NCI-H2227 treated with DMSO at 0.1 percent for 48 hours (cell line): ENCODE measurements around the gene PC.
"Not testable (repeated sequence)": the region's sequence is repeated elsewhere in the genome, so short reads cannot be mapped to it uniquely, and the experiment has no call there.

Source experiments
- DNase-seq: peaks from one replicate; lab custom pipeline; 2025; lab: John Stamatoyannopoulos, UW

The PC gene

DNA sequence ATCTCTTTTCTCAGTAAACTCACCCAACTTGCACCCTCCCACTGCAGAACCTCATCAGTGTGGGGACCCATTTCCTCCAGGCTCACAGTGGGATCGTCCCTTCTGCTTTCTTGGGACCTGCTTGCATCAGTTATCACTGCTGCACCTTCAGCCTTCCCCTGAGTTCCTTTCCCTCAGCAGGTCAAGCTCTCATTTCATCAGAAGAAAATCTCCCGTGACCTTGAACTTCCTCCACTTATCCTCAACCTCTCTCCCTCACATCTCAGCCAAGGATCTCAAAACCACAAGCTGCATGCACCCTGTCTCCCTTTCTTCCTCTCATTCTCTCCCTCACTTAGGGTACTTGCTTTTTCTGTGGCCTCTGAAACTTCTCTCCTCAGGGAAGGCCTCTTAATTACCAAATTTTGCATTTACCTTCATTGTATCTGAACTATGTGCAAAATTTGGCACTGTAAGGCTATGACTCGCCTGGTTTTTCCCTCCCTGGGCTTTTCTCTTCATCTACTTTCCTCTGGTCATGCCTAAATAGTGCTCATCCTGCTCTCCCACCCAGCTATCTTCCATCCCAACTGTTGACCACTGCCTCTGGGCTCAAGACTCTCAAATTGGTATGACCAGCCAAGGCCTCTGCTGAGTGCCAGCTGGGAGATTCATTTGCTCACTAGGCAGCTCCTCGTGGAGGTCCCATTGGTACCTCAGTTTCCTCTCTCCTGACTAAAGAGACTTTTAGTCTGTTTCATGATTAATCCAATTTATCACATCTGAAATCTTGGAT is 117.7 kb downstream of the PC start:
- DNase-seq = no peak

DNA sequence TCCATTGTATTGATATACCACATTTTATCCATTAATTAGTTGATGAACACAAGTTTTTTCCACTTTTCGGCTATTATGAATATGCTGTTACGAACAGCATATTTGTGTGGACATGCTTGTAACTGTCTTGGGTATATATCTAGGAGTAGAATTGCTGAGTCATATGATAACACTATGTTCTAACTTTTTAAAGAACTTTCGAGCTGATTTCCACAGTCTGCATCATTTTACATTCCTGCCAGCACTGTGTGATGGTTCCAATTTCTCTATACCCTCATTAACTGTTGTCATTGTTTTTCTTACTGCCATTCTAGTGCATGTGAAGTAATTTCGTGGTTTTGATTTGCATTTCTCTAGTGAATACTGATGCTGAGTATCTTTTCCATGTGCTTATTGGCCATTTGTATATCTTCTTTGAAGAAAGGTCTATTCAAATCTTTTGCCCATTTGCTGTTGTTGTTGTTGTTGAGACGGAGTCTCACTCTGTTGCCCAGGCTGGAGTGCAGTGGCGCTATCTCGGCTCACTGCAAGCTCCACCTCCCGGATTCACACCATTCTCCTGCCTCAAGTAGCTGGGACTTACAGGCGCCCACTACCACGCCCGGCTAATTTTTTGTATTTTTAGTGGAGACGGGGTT is 122.3 kb downstream of the PC start:
- DNase-seq = no peak

DNA sequence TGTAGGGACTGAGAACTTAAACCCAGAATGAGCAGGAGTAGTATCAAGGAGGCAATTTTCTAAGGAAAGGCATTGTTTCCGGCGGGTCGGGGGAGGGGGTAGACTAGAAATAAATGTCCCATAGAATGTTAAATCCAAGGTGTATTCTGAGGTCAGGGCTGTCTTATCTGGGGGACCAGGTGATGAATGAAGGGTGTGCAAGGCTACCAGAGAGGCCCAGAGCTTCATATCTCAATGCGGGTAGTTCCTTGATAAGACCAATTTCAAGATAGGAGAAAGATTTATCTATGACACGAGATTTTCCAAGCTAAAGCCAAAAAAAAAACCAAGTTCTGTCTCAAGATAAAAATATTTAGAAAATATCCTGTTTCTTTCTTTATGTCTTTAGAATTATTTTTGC is 123.2 kb downstream of the PC start:
- DNase-seq = no peak

DNA sequence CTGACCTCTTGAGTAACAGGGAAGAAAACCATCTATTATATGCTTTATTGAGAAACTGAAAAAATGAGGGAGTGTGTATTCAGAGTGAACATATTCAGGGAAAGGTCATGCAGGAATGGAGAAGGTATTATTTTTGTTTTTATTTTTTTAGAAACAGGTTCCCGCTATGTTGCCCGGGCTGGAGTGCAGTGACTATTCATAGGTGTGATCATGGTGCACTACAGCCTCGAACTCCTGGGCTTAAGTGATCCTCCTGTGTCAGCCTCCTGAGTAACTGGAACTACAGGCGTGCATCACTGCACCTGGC is 123.7 kb downstream of the PC start:
- DNase-seq = no peak

DNA sequence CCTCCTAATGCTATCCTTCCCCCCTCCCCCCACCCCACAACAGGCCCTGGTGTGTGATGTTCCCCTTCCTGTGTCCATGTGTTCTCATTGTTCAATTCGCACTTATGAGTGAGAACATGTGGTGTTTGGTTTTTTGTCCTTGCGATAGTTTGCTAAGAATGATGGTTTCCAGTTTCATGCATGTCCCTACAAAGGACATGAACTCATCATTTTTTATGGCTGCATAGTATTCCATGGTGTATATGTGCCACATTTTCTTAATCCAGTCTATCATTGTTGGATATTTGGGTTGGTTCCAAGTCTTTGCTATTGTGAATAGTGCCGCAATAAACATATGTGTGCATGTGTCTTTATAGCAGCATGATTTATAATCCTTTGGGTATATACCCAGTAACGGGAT is 133.6 kb downstream of the PC start:
- not testable (repeated sequence) for DNase-seq

DNA sequence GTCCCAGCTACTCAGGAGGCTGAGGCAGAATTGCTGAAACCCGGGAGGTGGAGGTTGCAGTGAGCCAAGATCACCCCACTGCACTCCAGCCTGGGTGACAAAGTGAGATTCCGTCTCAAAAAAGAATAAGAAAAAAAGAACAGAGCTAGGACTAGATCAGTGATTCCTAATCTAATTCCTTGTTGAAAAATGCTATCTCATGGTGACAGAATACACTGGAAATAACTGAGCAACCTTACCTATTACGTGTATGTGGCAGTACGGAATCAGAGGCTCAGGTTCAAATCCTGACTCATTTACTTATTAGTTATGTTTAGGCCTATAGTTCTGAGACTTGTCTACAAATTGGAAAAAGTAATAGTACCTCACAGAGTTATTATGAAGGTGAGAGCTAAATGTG is 134.5 kb downstream of the PC start:
- no peak for DNase-seq

DNA sequence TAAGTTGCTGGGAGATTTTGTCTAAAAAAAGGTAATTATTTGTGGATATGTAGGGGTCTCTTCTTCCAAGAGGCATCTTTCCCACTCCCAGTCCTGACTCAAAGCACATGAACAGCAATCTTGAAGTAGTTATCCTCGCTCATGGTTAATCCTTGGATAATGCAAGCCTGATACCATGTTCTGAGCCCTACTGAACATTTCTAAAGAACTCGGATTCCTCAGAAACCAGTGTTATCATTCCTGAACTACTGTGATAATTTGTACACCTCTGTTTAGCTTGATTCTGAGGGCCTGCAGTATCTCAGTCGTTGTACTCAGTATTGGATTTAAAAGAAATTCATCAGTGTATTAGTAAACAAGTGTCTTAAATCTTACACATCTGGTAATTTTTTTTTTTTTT is 137.3 kb downstream of the PC start:
- no peak for DNase-seq

DNA sequence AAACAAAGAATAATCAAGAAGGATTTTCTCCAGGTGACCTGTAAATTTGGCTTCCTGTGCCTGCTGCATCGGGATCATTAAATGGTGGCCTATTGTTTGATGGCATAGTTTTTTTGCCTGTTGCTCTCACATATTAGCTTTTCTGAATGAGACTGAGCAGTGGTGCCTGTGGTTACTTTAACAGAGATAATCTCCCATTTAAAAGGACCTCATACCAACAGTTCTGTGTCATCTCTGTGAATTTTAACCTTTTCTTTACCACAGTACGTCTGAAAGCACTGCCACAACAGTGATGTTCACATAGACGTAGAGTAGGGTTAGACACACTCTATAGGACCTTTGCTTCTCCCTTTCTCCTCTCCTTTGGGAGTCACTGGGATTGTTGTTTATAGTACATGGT is 137.8 kb downstream of the PC start:
- DNase-seq = no peak

DNA sequence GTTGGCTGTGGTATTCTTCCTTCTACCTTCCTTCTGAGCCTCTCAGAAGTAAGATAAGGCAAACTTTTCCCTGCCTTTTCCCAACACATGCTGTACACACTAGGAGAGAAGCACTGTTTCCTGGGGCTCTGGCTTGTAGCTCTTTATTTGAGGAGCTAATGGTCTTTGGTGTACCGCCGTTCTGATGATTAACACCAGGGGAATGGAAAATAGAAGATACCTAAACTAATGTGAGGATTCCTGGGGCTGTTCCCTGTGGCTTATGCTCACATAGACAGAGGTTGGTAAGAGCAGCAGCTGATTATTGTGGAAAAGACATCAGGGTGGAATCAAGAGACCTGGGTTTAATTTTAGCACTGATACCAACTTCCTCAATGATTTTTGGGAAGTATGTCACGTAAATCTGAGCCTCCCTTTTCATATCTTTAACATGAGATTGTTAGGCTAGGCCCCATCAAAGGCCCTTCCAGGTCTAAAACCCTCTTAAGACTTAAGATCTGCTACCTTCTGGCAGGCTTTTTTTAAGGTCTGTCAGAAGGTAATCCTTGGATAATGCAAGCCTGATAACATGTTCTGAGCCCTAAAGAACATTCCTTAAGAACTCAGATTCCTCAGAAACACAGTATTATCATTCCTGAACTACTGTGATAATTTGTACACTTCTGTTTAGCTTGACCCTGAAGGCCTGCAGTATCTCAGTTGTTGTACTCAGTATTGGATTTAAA is 139.8 kb downstream of the PC start:
- DNase-seq = no peak

DNA sequence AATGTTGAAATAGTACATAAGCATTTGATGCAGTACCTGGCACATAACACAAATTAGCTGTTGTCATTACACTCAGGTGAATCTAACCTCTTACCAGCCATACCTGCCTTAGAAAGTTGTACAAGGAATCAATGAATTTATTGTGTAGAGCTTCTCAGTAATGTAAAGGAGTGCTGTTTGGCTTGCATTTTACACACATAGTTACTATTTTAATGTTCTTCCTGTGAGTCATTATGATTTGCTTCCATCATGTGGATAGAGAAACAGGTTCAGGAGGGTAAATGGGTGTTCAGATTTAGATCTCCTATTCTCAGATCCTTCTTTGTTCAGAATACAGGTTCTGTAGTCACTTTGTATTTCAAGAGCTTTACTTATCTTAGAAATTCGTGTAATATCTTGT is 142.5 kb downstream of the PC start:
- DNase-seq = no peak

DNA sequence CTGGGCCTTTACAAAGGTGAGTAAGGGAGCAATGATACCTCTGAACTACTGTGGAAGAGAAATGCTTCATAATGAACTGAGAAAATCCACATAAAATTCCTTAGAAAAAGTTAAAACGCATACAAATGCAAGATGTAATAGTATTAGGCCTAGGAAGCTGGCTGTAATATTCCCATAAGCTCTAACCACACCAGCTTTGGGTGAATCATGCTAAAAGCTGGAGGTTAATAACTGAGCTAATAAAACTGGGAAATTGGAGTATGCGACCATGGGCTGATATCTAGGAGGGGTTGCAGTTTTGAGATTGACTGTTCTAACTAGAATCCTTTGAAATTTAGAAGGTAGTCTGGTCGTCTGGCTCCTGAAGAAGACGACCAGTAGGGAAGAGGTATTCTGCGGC is 143.5 kb downstream of the PC start:
- no peak for DNase-seq

DNA sequence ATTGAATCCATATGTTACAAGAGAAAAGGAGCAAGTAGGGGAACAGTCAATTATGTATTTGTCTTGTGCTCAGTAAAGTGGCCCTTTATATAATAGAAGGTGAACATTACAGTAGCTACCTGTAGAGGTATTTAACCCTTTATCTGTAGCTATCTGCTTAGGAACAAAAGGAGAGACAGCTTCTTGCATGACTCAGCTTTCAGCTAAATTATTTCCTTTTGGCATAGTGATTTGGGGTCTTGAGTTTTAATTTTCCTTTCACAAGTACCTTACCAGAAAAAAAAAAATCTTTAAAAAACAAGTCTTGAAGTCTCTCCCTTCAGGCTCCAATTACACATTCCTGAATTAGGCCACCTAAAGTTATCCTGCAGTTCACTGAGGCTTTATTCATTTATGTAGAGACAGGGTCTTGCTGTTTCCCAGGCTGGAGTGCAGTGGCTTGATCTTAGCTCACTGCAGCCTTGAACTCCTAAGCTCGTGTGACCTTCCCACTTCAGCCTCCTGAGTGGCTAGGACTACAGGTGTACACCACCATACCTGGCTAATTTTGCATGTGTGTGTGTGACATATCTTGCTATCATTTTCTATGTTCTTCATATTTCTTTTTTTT is 147.5 kb downstream of the PC start:
- DNase-seq = no peak

DNA sequence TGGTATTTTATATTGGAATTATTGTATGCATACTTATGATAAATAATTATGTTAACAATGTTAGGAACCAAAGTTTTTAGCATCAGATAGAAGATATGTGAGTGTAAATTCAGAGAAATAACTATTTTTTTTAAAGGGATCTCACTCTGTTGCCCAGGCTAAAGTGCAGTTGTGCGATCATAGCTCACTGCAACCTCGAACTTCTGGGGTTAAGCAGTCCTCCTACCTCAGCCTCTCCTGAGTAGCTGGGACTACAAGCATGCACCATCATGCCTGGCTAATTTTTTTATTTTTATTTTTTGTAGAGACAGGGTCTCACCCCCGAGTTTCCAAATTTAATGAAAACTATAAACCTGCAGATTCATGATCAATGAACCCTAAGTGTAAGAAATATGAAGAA is 148.6 kb downstream of the PC start:
- no peak for DNase-seq

DNA sequence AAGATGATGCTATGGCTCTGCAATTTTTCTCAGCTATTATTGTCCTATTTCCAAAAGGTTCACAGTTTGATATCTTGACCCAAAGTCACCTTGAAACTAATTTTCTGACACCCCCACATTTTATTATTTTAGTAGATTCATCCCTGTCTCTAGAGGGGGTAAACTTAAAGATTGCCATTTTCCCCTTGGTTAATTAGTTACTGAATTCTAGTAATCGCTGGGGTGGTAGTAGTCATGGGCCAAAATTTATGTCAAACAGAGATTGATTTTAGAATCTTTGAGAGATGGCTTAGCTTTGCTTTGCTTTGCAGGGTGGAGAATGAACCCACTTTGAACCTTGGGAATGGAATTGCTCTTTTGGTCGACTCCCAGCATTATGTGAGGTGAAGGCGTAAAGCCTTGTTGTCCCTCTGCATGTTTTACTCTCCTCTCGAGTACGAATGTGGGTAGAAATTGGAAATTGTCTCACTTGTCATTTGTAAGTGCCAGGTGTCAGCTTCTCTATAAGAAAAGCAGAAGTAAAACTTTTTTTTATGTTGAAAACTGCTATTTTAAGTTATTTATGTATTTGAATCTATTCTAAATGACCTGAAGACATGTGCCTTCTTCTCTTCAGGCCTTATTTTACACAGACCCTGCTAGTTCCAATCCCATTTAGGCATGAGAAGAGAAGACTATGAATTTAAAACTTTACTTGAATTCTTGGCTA is 157.3 kb downstream of the PC start:
- no peak for DNase-seq

DNA sequence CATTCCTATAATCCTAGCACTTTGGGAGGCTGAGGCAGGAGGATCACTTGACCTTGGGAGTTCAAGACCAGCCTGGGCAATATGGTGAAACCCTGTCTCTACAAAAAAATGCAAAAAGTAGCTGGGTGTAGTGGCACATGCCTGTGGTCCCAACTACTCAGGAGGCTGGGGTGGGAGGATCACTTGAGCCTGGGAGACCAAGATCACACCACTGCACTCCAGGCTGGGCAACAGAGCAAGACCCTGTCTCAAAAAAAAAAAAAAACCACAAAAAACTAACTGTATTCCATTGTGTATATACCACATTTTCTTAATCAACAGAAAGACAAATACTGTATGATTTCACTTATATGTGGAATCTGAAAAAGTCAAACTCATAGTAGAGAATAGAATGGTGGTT is 158.4 kb downstream of the PC start:
- DNase-seq = not testable (repeated sequence)
